ENCODE data around the gene ANKRD61.
"Not testable (repeated sequence)": the region's sequence is repeated elsewhere in the genome, so short reads cannot be mapped to it uniquely, and the experiment has no call there.

ANKRD61 gene

GRCh38 chr7:6032167-6032566, 991 bp downstream of the ANKRD61 start:
- no peak for DNase-seq

- no peak for DNase-seq
Observed at GRCh38 chr7:6032641-6033040, 1.5 kb downstream of the ANKRD61 start.

- no peak for DNase-seq
Observed at GRCh38 chr7:6035165-6035564, 4.0 kb downstream of the ANKRD61 start.

- no peak for DNase-seq
Observed at GRCh38 chr7:6035686-6036085, 4.5 kb downstream of the ANKRD61 start.

GRCh38 chr7:6049780-6050179, 18.6 kb downstream of the ANKRD61 start:
- DNase-seq: no peak

- not testable (repeated sequence) for DNase-seq
Observed at GRCh38 chr7:6051185-6051584, 20.0 kb downstream of the ANKRD61 start.

GRCh38 chr7:6056616-6057015, 25.4 kb downstream of the ANKRD61 start:
- no peak for DNase-seq

GRCh38 chr7:6057316-6058129, 26.3 kb downstream of the ANKRD61 start:
- DNase-seq: no peak

GRCh38 chr7:6059941-6060340, 28.8 kb downstream of the ANKRD61 start:
- not testable (repeated sequence) for DNase-seq

- DNase-seq: no peak
Observed at GRCh38 chr7:6071406-6071805, 40.2 kb downstream of the ANKRD61 start.

- no peak for DNase-seq
Observed at GRCh38 chr7:6074612-6075380, 43.6 kb downstream of the ANKRD61 start.

GRCh38 chr7:6078548-6078947, 47.4 kb downstream of the ANKRD61 start:
- DNase-seq: no peak

- DNase-seq: not testable (repeated sequence)
Observed at GRCh38 chr7:6083047-6083446, 51.9 kb downstream of the ANKRD61 start.
